GM21619 (cell line): ENCODE results near the gene TLE1.
"Not testable (repeated sequence)": the region's sequence is repeated elsewhere in the genome, so short reads cannot be mapped to it uniquely, and the experiment has no call there.

Source experiments
- ATAC-seq: cut with Tn5 transposase; IDR thresholded peaks from one replicate; pipeline ENCODE4 v1.9.1; 2021; ENCODE audit not compliant: unreplicated experiment

TLE1 gene

DNA sequence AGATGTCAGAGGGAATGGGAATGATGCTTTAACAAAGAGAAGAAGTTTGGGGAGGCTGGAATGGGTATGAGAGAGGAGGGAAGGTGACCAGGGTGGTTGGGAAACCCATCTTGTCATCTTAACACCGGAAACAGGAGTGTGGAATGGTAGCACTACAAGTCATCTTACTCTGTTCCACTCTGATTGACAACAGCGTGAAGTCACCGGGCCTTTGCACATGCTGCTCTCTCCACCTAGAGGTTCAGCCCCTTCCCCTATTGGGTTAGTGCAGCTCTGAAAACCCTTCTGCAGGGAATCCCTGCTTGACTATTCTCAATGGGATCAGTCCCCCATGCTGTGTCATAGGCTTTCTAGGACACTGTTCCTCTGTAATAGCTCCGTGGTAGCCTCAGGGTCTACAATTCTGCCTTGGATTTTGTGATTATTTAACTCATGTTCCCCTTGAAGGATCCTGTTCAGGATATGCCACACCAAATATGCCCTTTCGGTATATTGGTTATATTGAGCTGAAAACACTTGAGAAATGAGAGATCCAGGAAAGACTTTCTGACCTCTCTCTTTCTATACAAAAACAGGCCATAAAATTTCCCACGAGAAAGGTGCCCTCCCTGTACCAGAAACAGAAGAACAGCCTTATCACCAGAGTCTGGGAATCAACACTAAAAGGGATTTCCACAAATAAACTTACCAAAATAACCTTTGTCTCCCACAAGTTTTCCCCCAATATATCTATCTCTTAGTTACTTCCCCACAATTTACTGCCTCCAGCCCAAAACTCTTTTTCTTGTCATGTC, 86.3 kb downstream of the TLE1 start:
- ATAC-seq: no peak

DNA sequence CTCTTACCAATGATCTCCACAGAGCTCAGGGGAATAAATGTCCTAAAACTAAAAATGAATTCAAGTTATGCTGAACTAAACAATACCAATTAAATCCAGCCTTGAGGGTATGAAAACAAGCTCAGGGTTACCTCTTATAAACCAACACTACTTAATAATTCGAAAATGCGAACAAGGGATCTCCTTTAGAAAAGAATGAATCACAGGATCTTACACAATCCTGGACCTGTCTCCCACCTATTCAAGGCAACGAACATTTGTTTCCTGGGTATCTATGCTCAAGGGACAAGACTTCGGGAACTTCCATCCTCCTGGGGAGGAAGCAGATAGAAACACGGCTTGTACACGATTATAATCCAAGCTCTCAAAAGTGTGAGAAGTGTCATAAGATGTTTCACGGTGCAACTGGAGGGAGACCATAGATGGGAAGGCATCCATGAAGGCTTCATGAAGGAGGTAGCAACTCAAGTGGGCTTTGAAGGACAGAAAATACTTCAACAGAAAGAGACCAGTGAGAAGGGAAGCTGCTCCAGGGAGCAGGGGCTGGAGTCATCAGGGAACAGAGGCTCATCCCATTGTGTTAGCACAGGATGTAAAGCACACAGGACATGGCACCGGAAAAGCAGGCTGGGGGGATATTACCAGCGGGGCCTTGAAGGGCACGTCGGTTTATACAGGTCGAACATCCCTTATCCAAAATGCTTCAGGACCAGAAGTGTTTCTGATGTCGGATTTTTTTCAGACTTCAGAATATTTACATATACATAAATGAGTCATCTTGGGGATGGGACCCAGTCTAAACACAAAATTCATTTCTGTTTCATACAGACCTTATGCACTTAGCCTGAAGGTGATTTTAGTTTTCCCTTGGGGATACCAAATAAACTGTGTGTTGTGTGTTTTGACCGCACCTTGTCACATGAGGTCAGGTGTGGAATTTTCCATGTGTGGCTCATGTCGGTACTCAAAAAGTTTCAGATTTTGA, 87.4 kb downstream of the TLE1 start:
- ATAC-seq: peak; percentile 64

DNA sequence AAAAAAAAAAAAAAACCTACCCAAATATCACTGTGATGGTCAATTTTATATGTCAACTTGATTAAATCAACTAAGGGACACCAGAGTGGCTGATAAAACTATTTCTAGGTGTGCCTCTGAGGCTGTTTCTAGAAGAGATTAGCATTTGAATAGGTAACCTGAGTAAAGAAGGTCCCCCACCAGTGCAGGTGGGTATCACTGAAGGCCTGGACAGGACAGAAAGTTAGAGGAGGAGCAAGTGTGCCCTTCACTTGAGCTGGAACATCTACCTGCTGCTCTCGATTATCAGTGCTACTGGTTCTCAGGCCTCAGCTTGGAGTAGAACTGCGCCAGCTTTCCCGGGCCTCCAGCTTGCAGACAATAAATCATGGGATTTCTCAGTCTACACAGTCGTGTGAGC, 88.7 kb downstream of the TLE1 start:
- ATAC-seq: no peak

DNA sequence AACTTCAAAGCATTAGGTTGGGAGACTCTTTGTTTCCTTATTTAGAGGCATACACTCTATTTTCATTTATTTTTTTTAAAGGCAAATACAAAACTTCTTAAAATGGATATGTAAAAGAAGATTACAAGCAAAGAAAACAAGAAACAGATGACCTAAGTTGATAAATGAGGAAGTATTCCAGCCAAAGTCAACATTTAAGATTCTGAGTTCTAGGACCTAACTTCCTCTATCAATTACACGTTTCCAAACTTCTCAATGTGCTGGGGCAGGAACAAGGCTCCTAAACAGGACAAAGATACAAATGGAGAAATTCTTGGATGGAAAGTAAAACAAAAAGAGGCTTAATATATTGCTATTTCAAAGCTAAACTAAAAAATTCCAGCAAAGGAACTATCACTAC, 89.5 kb downstream of the TLE1 start:
- ATAC-seq: no peak

DNA sequence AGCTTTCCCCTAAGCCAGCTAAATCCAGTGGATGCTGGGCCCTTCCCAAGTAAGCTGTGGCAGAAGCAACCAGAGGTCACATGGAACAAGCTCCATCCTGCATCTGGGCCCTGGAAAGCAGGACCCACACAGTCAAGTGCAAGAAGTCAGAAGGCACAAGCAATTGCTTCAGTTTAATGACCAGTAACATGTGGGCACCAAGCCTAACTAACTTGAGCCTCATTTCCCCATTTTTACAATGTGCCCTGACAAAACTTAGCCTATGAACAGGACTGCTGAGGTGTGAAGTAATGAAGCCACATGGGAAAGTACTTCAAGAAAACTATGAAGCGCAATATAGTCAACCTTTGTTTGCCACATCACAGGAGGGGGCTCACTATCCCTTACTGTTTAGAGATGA, 90.5 kb downstream of the TLE1 start:
- no peak for ATAC-seq

DNA sequence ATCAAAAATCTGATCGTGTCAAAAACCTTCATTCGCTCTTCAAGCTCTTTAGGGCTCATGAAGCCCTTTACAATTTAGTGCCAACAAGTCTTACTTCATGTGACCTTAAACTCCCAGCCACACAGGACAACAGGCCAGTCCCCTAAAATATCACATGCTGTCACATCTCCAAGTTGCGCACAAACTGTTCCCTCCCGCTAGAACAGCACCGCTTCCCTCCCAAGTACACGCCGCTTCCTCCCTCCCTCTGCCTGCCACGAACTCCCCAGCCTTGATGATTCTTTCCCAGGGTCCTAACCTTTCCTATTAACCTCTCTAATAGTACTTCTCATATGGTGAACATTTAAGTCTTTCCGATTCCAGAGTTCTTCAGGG, 91.2 kb downstream of the TLE1 start:
- no peak for ATAC-seq

DNA sequence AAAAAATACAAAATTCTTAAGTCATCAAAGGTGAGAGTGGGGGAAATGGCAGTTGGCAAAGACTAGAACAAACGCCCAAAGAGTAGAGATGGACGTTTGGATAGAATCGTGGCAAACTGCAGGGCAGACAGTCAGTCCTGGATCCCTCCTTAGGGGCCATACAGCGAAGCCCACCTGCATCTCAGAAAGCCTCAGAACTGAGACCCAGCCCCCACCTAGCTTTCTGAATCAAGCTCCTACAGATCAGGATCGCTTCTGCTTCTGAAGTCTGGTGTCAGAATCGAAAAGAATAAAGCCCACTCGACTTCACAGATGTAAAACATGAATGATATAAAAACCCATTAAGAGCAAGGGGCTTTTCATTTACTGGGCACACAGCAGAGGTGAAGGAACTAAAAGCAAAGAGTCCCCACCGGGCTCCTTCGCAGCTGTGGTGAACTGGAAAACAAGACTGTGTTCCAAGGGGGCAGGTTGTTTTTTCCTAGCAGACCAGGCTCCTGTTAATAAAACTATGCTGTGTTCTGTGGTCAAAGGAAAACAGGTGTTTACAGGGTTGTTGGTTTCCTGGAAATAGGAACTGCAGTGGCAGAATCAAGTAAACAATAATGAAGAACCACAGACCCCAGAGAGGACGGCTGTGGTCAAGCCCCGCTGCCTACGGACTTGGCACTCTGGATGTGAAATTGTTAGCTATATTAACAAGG, 91.8 kb downstream of the TLE1 start:
- ATAC-seq: no peak

DNA sequence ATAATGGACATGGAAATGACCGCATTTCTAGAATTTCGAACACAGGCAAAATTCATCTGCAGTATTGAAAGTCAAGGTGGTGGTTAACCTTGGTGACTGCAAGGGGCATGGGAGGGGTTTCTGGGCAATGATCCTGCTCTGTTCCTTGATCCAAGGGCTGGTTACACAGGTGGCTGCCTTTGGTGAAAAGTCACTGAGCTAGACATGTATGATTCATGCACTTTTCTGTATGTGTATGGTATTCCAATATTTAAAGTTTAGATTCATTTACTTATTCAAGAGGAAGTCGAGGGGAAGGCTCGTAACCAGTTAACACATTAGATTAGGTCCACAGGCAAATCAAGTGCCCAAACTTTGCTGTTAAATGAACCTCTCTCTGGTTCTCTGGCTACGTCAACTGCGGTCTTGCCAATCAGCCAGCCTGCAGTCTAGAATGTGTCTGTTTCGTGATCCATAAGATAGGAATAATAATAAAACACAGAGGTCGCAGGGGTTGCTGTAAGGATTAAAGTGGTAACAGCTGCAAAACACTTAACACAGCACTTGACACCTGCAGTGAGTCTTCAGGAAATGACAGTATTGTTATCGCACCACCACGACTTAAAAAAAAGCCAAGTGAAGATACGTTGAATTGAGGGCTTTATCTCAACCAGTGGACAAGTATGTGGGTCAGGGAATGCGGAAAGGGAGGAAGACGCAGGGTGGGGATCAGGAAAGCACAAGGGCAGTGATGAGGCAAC, 92.5 kb downstream of the TLE1 start:
- no peak for ATAC-seq

DNA sequence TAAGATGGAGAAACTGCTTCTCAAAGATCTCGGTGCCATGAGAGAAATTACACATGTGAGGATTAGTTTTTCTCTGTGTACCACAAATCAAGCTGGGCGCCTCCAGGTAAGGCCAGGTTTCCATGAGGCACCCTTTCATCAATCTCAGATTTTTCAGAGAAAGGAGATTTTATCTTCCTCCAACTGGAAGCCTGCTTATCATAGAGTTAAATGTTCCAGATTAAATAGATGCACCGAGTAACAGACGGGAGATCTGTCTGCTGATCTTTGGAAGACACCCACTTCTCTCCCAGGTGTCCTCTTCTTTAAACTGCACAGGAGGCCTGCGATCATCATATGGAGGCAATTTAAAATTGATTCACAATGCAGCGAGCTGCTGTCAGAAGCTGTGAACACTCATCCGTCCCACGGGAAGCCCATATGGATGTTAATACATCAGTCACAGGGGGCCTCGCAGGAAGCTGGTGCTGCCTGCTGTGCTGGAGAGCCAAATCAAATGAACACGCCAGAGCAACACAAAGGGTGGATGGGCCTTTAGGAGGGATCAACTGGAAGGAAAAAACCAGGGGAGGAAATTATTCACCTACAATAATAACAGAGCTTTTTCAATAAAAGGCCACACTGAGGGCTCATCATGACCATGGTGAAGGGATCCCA, 93.3 kb downstream of the TLE1 start:
- no peak for ATAC-seq

DNA sequence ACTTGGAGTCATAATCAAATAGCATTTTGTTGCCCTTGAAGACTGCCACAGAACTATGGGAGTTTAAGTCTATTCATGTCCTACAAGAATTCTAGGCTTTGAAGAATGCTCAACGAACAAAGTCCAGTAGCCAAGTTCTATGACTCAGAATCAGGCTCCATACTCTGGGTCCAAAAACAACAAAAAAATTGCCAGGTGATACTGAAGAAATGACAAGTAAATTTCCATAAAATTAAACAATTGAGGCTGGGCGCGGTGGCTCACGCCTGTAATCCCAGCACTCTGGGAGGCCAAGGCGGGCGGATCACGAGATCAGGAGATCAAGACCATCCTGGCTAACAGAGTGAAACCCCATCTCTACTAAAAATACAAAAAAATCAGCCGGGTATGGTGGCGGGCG, 94.1 kb downstream of the TLE1 start:
- ATAC-seq: not testable (repeated sequence)

DNA sequence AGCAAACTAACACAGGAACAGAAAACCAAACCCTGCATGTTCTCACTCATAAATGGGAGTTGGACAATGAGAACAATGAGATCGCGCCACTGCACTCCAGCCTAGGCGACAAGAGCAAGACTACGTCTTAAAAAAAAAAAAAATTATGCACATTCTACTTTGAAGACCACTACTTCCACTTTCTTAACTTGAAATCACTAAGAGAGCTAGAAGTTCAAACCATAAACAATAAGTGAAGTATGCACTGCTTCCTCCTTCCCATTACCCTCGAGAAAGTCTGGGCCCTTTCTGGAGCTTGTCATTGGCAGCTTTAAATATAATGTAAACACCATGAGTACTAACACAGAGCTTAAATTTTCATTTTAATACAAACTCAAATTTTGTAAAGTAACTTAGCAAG, 94.9 kb downstream of the TLE1 start:
- ATAC-seq: no peak

DNA sequence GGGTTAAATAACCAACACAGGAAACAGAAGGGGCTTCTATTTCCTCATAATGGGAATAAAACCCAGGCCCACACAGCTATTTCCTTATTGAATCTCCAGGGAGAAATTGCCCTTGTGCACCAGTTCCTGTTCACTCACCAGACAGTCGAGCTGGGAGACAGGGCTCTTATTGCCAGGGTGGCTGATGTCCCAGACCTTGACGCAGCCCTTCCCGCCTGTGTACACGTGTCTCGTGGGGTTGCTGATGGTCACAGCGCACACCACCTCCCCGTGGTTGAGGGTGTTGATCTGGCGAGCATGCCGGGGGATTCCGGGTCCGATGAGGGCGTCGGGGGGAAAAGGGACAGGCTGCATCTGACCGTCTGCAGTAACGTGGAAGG, 96.5 kb downstream of the TLE1 start:
- ATAC-seq: no peak

DNA sequence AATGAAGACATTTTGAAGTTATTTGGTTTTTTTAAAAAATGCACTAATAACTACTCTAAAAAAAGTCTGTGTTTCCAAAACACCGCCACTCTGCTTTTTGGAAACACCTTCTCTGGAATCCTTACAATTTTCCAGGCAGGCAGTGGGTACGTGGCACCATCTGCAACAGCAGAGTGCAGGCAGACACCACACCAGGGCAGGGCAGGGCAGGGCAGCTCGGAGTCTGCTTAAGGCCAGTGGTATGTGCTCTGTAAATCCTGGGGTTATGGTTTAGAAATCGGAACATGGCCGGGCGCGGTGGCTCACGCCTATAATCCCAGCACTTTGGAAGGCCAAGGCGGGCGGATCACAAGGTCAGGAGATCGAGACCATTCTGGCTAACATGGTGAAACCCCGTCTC, 97.6 kb downstream of the TLE1 start:
- ATAC-seq: no peak

DNA sequence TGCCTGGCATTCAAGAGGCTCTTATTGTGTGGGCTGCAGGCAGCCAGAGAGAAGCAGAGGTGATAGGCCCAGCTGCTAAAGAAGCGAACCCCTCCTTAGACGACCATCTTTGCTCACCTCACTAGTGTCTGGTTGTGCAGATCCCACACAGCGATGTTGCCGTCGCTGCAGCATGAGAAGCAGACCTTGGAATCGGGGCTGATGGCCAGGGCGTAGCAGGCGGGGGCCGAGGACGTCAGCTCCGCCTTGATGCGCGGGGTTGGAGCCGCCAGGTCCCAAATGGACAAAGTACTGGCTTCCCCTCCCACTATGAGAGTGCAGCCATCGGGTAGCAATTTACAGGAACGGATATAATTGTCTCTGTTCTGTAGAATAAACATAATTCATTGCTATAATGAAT, 98.7 kb downstream of the TLE1 start:
- ATAC-seq: no peak

DNA sequence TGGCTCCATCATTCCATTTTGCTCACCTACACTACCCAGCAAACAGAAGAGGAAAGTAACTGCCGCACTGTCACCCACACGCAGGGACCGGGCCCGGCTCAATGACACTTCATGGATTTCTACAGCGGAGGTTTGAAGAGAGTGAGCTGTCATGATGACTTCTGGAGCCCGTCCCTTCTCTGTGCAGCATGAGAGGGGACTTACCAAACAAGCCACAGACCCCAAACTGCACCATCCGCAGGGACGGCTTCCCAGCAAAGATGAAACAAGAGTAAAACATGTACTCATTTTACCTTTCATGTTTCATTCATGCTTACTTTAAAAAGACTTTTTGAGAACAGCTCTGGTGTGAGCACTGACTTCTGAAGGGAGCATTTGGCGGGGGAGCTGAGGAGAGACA, 99.5 kb downstream of the TLE1 start:
- ATAC-seq: no peak

DNA sequence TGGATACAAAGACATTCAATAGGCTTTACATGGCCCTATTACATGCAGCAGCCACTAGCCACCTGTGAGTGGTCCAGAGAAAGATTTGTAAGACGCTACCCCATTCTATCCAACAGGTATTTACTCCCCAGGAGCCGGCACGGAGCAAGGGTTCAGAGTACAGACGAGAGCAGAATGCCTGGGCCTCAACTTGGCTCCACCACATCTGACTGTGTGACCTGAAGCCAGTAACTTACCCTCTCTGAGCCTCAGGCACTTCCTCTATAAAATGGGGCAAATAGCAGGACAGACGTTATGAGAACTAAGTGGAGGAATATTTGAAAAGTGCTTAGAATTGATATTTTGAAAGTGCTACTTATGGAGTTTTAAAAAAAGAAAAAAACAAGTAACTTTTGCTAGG, 100.0 kb downstream of the TLE1 start:
- ATAC-seq: no peak

DNA sequence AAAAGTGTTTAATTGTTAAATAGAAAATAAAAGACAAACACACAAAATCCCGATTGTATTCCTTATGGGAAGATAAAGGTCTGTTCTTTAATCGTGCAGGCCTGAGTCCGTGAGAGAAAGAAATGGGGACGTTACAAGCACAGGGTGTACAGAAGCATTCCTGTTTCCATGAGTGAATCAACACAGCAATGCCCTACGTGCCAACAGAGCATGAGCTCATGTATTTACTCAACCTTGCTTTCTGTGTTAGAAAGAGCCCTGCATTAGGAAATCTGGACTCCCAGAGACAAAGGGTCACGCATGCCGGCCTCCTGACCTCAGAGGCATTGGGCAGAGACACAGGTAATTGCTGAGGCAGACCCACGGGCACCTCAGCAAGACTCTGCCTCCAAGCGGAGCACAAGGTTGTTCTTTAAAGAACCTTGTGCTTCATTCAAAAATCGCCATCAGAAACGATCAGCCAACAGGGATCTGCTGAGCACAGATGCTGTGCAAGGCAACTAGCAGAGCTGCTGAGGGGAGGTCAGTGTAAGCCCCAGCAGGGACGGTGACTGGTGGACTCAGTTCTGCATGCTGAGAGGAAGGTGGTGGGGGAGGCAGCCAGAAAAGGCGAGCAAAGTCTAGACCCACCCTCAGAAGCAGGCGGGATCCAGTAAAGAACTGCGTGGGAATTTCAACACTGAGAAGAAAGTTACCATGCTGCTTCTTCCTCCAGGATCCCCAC, 101.0 kb downstream of the TLE1 start:
- ATAC-seq: no peak

DNA sequence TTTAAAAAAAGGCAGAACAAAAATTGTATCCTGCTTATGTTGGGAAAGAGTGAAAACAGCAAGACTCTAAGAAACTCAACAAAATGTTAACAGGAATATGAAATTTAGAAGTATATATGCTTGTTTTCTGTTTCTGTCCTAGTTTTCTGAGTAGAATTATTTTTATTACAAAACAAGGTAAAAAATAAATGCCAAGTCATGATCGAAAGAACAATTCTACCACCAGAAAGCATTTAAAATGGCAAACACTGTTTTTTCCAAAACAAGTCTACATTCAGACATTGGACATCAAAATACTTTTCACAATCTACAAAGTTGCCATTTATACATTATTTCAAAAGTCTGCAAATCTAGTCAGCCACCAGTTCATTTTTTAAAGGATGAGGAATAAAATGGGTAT, 102.6 kb downstream of the TLE1 start:
- no peak for ATAC-seq

DNA sequence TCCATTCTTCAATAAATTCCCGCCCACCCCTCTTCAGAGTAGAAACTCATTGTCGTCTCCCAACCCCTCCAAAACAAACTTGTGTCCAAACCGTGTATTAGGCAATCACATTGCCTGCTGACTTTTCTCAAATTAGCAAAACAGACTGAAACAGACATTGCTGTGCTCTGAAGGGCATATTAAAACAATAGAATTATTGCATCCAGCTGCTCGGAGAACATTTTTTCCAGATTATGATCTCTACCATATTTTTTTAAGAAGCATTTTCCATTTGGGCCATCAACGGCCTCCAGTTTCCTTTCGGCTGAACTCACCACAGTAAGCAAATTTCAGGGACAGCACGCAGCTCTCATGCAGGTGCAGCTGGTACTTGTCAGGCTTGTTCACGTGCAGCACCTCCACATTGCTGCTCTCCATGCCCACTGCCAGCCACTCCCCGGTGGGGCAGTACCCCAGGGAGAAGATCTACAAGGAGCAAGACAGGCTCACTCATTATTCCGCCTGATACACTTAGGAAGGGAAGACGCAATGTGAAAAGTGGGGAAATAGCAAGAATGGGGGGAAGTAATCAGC, 104.1 kb downstream of the TLE1 start:
- ATAC-seq: no peak
